GM10847 (cell line): ENCODE results near the gene PLVAP.

Experiments
- POLR2A ChIP-seq: IDR thresholded peaks from 2 replicates; pipeline ENCODE4 v1.6.1; 2011; ENCODE audit not compliant: insufficient read length; ENCODE audit errors: extremely low read depth

Gene PLVAP

GRCh38 chr19:17311455-17312188, 65.5 kb downstream of the PLVAP start:
- no peak for TF ChIP-seq POLR2A

- no peak for TF ChIP-seq POLR2A
Observed at GRCh38 chr19:17309965-17310461, 67.1 kb downstream of the PLVAP start.

DNA sequence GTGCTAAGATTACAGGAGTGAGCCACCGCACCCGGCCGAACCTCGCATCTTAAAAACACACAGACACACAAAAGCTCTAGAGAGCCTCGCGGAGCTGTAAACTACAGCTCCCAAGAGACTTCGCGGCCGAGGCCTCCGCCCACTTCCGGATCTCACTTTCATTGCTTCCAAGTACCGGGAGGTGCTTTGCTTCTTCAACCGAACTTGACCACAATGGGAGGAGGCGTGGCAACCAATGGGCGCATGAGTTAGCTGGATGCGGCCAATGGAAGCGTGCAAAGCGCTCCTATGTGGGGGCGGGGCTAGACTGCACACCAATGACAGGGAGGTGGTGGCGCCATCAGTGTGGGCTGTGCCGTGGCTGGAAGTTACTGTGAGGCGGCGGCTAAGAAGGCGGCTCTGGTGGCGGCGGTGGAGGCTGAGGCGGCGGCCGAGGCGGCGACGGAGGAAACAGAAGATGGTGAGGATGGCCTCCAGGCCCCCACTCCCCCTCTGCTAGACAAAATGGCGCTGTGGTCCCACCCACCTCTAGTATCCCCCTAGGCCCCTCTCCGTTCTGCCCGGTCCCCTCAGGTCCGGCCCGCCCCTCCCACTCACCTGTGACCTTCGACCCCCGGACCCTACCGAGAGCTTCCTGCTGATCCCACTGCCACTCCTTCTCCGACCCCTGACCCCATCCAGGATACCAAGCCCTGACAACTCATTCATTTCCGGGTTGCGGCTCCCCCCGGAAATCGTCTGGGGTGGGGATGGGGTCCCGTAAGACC, 67.8 kb downstream of the PLVAP start, which contains the start of gene DDA1:
DDA1 (plus strand) TSS at position 366 of the 767 bp plus-strand sequence; CDS start at position 458, 92 bp downstream.
- TF ChIP-seq POLR2A, result peak; percentile 48

DNA sequence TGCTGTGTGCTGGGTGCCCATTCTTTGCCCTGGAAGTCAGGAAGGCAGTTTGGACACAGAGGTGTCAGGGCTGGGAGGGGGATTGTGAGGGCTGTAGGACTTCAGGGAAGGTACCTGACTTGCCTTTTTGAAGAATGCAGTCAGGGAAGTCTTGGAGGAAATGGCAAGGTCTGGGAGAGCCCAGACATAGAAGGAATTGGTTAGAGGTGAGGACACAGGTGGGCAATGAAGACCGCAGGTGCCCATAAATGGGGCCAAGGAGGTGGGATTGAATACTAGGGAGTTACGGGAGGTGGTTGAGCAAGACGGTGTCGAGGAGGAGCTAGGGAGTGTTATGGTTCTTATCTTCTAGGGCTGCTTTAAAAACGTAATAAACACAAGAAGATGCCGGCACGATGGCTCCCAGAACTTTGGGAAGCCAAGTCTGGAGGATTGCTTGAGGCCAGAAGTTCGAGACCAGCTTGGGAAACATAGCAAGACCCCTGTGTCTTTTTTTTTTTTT, 69.2 kb downstream of the PLVAP start:
- TF ChIP-seq POLR2A, result no peak

DNA sequence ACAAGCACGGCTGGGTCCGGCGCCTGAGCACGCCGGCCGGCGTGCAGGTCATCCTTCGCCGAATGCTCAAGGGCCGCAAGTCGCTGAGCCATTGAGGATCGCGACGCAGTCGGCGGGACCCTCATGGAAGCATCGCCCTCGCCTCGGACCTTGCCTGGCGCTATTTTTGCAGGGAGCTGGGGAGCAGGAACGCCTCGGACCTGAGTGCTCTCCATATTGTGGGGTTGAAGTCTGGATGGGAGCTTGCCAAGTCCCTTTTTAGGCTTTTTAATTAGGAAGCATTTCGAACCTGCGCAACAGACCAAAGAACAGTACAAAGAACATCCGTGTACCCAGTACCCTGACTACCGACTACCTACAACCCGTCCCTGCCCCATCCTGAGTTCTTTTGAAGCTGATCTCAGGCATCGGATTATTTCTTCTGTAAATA, 70.8 kb downstream of the PLVAP start:
- TF ChIP-seq POLR2A, result no peak

- peak; percentile 51 for TF ChIP-seq POLR2A
Observed at GRCh38 chr19:17305517-17306284, 71.4 kb downstream of the PLVAP start, which contains the start of gene MRPL34. TSS of gene MRPL34 (plus strand) at chr19:17305872. CDS start at chr19:17305893, 21 bp downstream.

- no peak for TF ChIP-seq POLR2A
Observed at GRCh38 chr19:17305216-17305516, 72.0 kb downstream of the PLVAP start.

DNA sequence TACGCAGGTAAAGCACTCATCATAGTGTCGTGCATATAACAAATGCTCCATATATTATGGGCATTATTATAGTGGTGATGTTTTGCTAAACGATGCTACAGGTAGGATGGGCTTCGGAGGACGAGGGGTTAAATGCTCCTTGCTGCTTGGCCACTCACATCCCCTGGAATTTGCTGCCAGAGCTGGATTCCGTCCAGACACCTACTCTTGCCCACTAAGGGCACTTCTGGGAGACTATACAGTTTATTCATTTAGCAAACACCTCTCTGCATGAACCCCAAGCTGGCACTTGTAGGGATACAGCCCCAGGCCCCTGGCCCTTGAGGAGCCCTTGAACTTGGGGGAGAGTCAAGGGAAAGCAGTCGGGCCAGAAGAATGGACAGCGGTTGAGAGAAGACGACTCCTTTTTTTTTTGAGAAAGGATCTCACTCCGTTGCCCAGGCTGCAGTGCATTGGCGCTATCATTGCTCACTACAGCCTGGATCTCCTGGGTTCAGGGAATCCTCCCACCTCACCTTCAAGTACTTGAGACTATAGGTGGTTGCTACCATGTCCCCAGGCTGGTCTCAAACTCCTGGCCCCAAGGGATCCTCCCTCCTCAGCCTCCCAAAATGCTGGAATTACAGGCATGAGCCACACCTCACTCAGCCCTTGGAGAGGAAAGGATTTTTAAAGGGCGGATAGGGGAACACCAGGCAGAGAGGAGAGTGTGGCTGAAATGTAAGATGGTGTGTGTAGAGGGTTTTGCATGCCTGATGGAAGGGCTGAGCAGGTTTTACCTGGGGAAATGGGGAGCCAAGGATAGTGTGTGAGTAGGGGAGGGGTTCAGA, 72.5 kb downstream of the PLVAP start:
- TF ChIP-seq POLR2A, result no peak

GRCh38 chr19:17303940-17304267, 73.2 kb downstream of the PLVAP start:
- TF ChIP-seq POLR2A, result no peak

- no peak for TF ChIP-seq POLR2A
Observed at GRCh38 chr19:17303167-17303939, 73.8 kb downstream of the PLVAP start, which contains the start of gene ABHD8. TSS of gene ABHD8 (minus strand) at chr19:17303425. CDS start at chr19:17301616, 1,809 bp downstream.

- TF ChIP-seq POLR2A, result no peak
Observed at GRCh38 chr19:17302391-17303166, 74.6 kb downstream of the PLVAP start.
